Neuronal stem cell (in vitro differentiated cells): ENCODE data around the gene PPP4R2.

ENCODE experiments used
- DNase-seq: peaks from one replicate; pipeline ENCODE4 v3.0.0-alpha.2; 2013; ENCODE audit warnings: low spot score
- H2AFZ ChIP-seq: one replicate; pipeline ENCODE4 v1.6.1; 2013; ENCODE audit warnings: mild to moderate bottlenecking, low read length, inconsistent platforms
- H2AK5ac ChIP-seq: 2 replicates; pipeline ENCODE4 v1.6.1; 2013; ENCODE audit warnings: low read depth, mild to moderate bottlenecking, inconsistent platforms, low read length, moderate library complexity, mixed read lengths
- H2BK120ac ChIP-seq: 2 replicates; pipeline ENCODE4 v1.6.1; 2013; ENCODE audit warnings: low read depth, mild to moderate bottlenecking, inconsistent platforms, low read length, moderate library complexity, mixed read lengths
- H2BK12ac ChIP-seq: one replicate; pipeline ENCODE4 v1.6.1; 2013; ENCODE audit warnings: low read length, inconsistent platforms
- H2BK15ac ChIP-seq: 2 replicates; pipeline ENCODE4 v1.6.1; 2013; ENCODE audit warnings: mild to moderate bottlenecking, low read length, inconsistent platforms, mixed read lengths
- H2BK5ac ChIP-seq: one replicate; pipeline ENCODE4 v1.6.1; 2013; ENCODE audit warnings: inconsistent platforms, mild to moderate bottlenecking, low read length, moderate library complexity
- H3K14ac ChIP-seq: one replicate; pipeline ENCODE4 v1.6.1; 2013; ENCODE audit warnings: low read length, inconsistent platforms
- H3K18ac ChIP-seq: 2 replicates; pipeline ENCODE4 v1.6.1; 2013; ENCODE audit warnings: low read length, inconsistent platforms
- H3K23ac ChIP-seq: 2 replicates; pipeline ENCODE4 v1.6.1; 2013; ENCODE audit warnings: low read depth, mild to moderate bottlenecking, mixed read lengths, low read length, inconsistent platforms; ENCODE audit not compliant: poor library complexity
- H3K27ac ChIP-seq: replicated peaks from 3 replicates; pipeline ENCODE4 v1.5.1; 2013; ENCODE audit warnings: low read length, inconsistent platforms
- H3K27me3 ChIP-seq, 3 experiments: 2 replicates each; pipeline ENCODE4 v1.6.1; 2013; ENCODE audit warnings: low read length in 3 of 3, mild to moderate bottlenecking in 2 of 3, inconsistent platforms in 1 of 3, low read depth in 1 of 3, mixed read lengths in 1 of 3, moderate library complexity in 1 of 3; ENCODE audit not compliant: control insufficient read depth in 3 of 3, insufficient read depth in 3 of 3
- H3K36me3 ChIP-seq, 2 donors: replicated peaks in 1 of 2; 2 replicates each; pipeline ENCODE4 v1.6.1; 2013; ENCODE audit warnings: low read length in 2 of 2; ENCODE audit not compliant: control insufficient read depth in 2 of 2, insufficient read depth in 2 of 2
- H3K4ac ChIP-seq: 2 replicates; pipeline ENCODE4 v1.6.1; 2013; ENCODE audit warnings: inconsistent platforms, mild to moderate bottlenecking, low read length, moderate library complexity
- H3K4me1 ChIP-seq, 2 donors: 1 replicate in 1 of 2; 2 replicates in 1 of 2; pipeline ENCODE4 v1.6.1; 2013; ENCODE audit warnings: low read length in 2 of 2, low read depth in 1 of 2; ENCODE audit not compliant: control insufficient read depth in 2 of 2, insufficient read depth in 1 of 2
- H3K4me2 ChIP-seq: one replicate; pipeline ENCODE4 v1.6.1; 2013; ENCODE audit warnings: mild to moderate bottlenecking, low read length, inconsistent platforms; ENCODE audit not compliant: insufficient read depth, poor library complexity, severe bottlenecking
- H3K4me3 ChIP-seq, 2 donors: 2 replicates each; pipeline ENCODE4 v1.5.1; 2013; ENCODE audit warnings: low read length in 2 of 2, mild to moderate bottlenecking in 2 of 2, inconsistent platforms in 1 of 2, moderate library complexity in 1 of 2
- H3K79me1 ChIP-seq: one replicate; pipeline ENCODE4 v1.6.1; 2013; ENCODE audit warnings: low read depth, mild to moderate bottlenecking, inconsistent platforms, low read length, moderate library complexity
- H3K9ac ChIP-seq: one replicate; pipeline ENCODE4 v1.6.1; 2013; ENCODE audit warnings: mild to moderate bottlenecking, low read depth, low read length, inconsistent platforms; ENCODE audit not compliant: poor library complexity
- H3K9me3 ChIP-seq, 2 donors: replicated peaks in 1 of 2; 2 replicates each; pipeline versions ENCODE3 to v1.6.1; 2013; ENCODE audit warnings: low read length in 2 of 2, mild to moderate bottlenecking in 2 of 2, inconsistent platforms in 1 of 2, low read depth in 1 of 2, mixed read lengths in 1 of 2, moderate library complexity in 1 of 2; ENCODE audit not compliant: control insufficient read depth in 2 of 2, insufficient read depth in 1 of 2
- H4K8ac ChIP-seq: one replicate; pipeline ENCODE4 v1.6.1; 2013; ENCODE audit warnings: low read depth, mild to moderate bottlenecking, inconsistent platforms, low read length, moderate library complexity
- H4K91ac ChIP-seq: one replicate; pipeline ENCODE4 v1.6.1; 2013; ENCODE audit warnings: low read length, low read depth, mild to moderate bottlenecking, inconsistent platforms; ENCODE audit not compliant: poor library complexity
- WGBS, 2 donors: extraction: QIAGEN DNeasy Blood & Tissue Kit; methylation state at CpG; one replicate each; pipeline ENCODE4 v1.1.7; 2013; ENCODE audit warnings: missing lambda C conversion rate in 2 of 2, mixed read lengths in 1 of 2; ENCODE audit not compliant: insufficient read length in 2 of 2, insufficient replicate concordance in 1 of 2; ENCODE audit errors: extremely low coverage in 2 of 2; 5-methylcytosine and 5-hydroxymethylcytosine counted together

The PPP4R2 gene

GRCh38 chr3:73107215-73107614 is 110.6 kb downstream of the PPP4R2 start:
- no peak overlapping the region for H2BK15ac ChIP-seq

GRCh38 chr3:73107676-73108187 is 111.1 kb downstream of the PPP4R2 start:
- no peaks in the 10 kb centered on the region for H3K27me3 ChIP-seq
- H3K9me3 ChIP-seq = no peaks in the 10 kb centered on the region
- no peak overlapping the region for H3K4me3 ChIP-seq
- H3K79me1 ChIP-seq = no peaks in the 10 kb centered on the region
- H3K27ac ChIP-seq = no peak overlapping the region
- H3K23ac ChIP-seq = no peak overlapping the region
- no peak overlapping the region for H2BK15ac ChIP-seq
- H3K4me2 ChIP-seq = no peak overlapping the region
- WGBS, 2 donors = no CpG with 5 or more reads among the region's 5 CpGs
- DNase-seq = no peak
- no peaks in the 10 kb centered on the region for H3K36me3 ChIP-seq
- H4K8ac ChIP-seq = no peak overlapping the region
- H3K14ac ChIP-seq = no peak overlapping the region
- no peak overlapping the region for H2AFZ ChIP-seq
- no peak overlapping the region for H3K18ac ChIP-seq
- no peak overlapping the region for H2BK5ac ChIP-seq
- H4K91ac ChIP-seq = no peak overlapping the region
- no peak overlapping the region for H3K9ac ChIP-seq
- H3K4me1 ChIP-seq = no peaks in the 10 kb centered on the region
- no peak overlapping the region for H2BK12ac ChIP-seq
- H2AK5ac ChIP-seq = no peak overlapping the region
- no peak overlapping the region for H2BK120ac ChIP-seq
- H3K4ac ChIP-seq = no peak overlapping the region

More at GRCh38 chr3:73107215-73107614, 110.6 kb downstream of the PPP4R2 start:
- no peak overlapping the region for H2AK5ac ChIP-seq
- H2BK120ac ChIP-seq = no peak overlapping the region
- no peak overlapping the region for H3K4ac ChIP-seq
- no peaks in the 10 kb centered on the region for H3K36me3 ChIP-seq
- H3K27me3 ChIP-seq = no peaks in the 10 kb centered on the region
- no peak overlapping the region for H2BK5ac ChIP-seq
- H3K4me3 ChIP-seq = no peak overlapping the region
- H3K9ac ChIP-seq = no peak overlapping the region
- DNase-seq = no peak
- no peak overlapping the region for H2BK12ac ChIP-seq
- WGBS, 2 donors = no CpG with 5 or more reads among the region's 3 CpGs
- H3K4me1 ChIP-seq = no peaks in the 10 kb centered on the region
- H3K14ac ChIP-seq = no peak overlapping the region
- H3K9me3 ChIP-seq = no peaks in the 10 kb centered on the region
- no peak overlapping the region for H3K18ac ChIP-seq
- H3K23ac ChIP-seq = no peak overlapping the region
- no peak overlapping the region for H2AFZ ChIP-seq
- no peak overlapping the region for H4K91ac ChIP-seq
- no peaks in the 10 kb centered on the region for H3K79me1 ChIP-seq
- H3K4me2 ChIP-seq = no peak overlapping the region
- no peak overlapping the region for H3K27ac ChIP-seq
- no peak overlapping the region for H4K8ac ChIP-seq

GRCh38 chr3:73108750-73109149 is 112.1 kb downstream of the PPP4R2 start:
- H2BK15ac ChIP-seq = no peak overlapping the region
- H2AK5ac ChIP-seq = no peak overlapping the region
- no peak overlapping the region for H2AFZ ChIP-seq
- no peak overlapping the region for H3K14ac ChIP-seq
- H3K27ac ChIP-seq = no peak overlapping the region
- no peak overlapping the region for H3K9ac ChIP-seq
- DNase-seq = no peak
- no peak overlapping the region for H3K18ac ChIP-seq
- H2BK12ac ChIP-seq = no peak overlapping the region
- H2BK120ac ChIP-seq = no peak overlapping the region
- H3K36me3 ChIP-seq = no peaks in the 10 kb centered on the region
- H3K27me3 ChIP-seq = no peaks in the 10 kb centered on the region
- H3K23ac ChIP-seq = no peak overlapping the region
- no peaks in the 10 kb centered on the region for H3K4me1 ChIP-seq
- H4K91ac ChIP-seq = no peak overlapping the region
- no peak overlapping the region for H4K8ac ChIP-seq
- H3K9me3 ChIP-seq = no peaks in the 10 kb centered on the region
- no peaks in the 10 kb centered on the region for H3K79me1 ChIP-seq
- H3K4me2 ChIP-seq = no peak overlapping the region
- WGBS, 2 donors = no CpG with 5 or more reads among the region's 3 CpGs
- no peak overlapping the region for H3K4me3 ChIP-seq
- no peak overlapping the region for H3K4ac ChIP-seq
- H2BK5ac ChIP-seq = no peak overlapping the region

GRCh38 chr3:73110530-73110929 is 113.9 kb downstream of the PPP4R2 start:
- no peak overlapping the region for H2BK5ac ChIP-seq
- no CpG with 5 or more reads among the region's 20 CpGs for WGBS, 2 donors
- H2BK12ac ChIP-seq = no peak overlapping the region
- no peak overlapping the region for H2BK15ac ChIP-seq
- no peak overlapping the region for H3K9ac ChIP-seq
- H3K18ac ChIP-seq = no peak overlapping the region
- H3K4ac ChIP-seq = no peak overlapping the region
- H3K36me3 ChIP-seq = no peaks in the 10 kb centered on the region
- no peaks in the 10 kb centered on the region for H3K79me1 ChIP-seq
- H3K4me3 ChIP-seq = no peak overlapping the region
- no peak overlapping the region for H3K27ac ChIP-seq
- H3K14ac ChIP-seq = no peak overlapping the region
- H3K27me3 ChIP-seq = no peaks in the 10 kb centered on the region
- H4K8ac ChIP-seq = no peak overlapping the region
- H4K91ac ChIP-seq = no peak overlapping the region
- H2AFZ ChIP-seq = no peak overlapping the region
- no peak overlapping the region for H2BK120ac ChIP-seq
- no peaks in the 10 kb centered on the region for H3K9me3 ChIP-seq
- no peaks in the 10 kb centered on the region for H3K4me1 ChIP-seq
- H2AK5ac ChIP-seq = no peak overlapping the region
- no peak for DNase-seq
- no peak overlapping the region for H3K4me2 ChIP-seq
- no peak overlapping the region for H3K23ac ChIP-seq
